ENCODE data around the gene MGMT.

Gene MGMT

DNA sequence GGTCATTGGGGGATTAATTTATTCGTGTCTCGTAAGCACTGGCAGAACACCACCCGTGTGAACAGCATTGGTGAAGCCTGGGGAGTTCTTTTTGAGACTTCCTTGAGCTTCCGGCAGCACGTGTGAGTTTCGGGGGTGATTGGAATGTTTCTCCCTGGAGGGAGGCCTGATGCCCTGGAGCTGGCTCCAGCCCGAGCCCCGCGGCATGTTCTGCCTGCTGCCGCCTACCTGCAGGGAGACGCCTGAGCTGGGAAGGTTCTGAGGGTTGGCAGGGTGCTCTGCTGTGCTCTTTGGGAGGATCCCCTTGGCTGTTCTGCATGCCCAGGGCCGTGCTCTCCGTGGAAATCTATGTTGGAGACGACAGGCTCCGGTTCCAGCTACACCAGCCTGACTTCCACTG, 159.3 kb downstream of the MGMT start:
- no peak for TF ChIP-seq CTCF (conservative IDR thresholded peaks at IDR 0.05)
- no peak overlapping the region for H3K27ac ChIP-seq

DNA sequence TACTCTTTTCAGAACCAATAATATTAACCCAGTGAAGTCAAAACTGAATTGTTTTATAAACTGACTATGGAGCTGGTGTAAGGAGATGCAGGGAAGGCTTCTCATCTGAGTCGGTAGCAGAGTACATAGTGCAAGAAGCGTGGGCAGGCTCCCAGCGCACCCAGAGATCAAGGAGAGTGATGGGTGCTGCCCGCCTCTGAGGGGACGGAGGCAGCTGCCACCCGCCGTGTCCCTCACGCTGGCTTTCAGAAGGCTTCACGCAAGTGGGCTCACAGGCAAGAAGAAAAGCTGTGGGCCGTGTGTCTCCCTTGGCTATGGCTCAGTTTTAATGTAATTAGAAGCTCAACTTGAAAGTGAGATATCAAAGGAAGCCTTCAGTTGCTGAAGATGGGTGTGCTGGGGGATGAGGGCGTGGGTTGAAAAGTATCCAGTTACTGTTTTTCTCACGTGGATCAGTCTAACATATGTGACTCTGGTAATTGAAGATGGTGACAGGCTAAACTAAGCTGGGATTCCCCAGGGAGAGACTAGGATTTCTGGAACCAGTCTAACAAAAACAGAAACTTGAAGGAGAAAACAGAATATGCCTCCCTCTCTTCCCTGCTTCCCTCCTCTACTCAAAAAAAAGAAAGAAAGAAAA, 159.9 kb downstream of the MGMT start:
- H3K27ac ChIP-seq, result no peak overlapping the region
- TF ChIP-seq CTCF (conservative IDR thresholded peaks at IDR 0.05), result no peak

GRCh38 chr10:129627442-129627841, 160.4 kb downstream of the MGMT start:
- TF ChIP-seq CTCF (conservative IDR thresholded peaks at IDR 0.05), result no peak
- no peak overlapping the region for H3K27ac ChIP-seq

DNA sequence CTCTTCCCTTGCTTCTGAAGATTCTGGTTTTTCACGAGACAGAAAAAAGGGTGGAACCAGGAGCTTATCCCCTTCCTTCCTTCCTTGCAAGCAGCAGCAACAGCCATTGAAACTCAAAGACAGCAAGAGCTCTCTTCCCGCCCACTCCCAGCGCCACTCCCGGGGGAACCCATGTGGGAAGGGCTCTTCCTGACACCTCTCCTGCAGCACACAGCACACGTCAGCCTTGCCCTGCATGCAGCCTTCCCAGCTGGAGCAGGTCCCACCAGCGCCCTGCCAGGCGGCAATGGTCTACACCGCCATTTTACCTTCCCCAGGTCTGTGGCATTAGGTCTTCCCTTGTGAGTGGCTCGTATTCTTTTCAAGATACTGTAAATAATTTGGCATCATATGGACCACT, 161.8 kb downstream of the MGMT start:
- H3K27ac ChIP-seq, result no peak overlapping the region

DNA sequence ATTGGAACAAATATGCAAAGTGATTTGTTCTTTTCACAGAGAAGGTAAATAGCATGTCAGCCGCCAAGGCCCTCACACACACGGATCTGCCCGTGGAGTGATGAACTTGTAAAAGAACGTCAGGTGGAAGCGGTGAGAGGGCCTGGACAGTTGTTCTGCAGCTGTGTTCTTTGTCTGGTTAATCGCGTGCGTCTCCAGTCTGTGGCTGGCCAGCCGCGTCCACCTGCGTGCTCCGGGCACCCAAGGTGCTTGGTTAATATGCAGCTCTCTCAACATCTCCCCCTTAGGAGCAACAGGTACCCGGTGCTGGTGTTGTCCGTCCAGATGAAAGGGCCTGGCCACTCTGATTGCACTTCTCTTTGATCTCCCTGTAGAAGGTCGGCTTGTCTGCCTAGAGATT, 162.9 kb downstream of the MGMT start:
- no peak overlapping the region for H3K27ac ChIP-seq
- no peak for TF ChIP-seq CTCF (conservative IDR thresholded peaks at IDR 0.05)

More for the DNA sequence above, 161.8 kb downstream of the MGMT start:
- no peak for TF ChIP-seq CTCF (conservative IDR thresholded peaks at IDR 0.05)

DNA sequence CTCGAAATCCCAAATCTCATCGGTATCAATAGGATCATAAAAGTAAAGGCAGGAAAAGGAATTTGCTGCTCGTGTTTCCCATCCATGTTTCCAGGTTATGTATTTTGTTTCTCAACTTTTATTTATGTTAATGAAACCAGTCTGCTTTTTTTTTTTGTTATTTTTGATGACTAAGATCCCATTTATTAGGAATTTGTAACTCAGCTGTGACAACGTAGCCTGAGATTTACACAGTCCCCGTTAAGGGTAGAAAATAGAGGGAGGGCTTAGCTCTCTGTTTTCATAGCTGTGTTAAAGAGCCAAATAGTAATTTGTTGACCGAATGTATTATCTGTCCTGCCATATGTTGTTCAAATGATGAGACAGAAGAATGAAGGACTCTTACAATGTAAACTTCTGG, 164.0 kb downstream of the MGMT start:
- no peak overlapping the region for H3K27ac ChIP-seq
- TF ChIP-seq CTCF (conservative IDR thresholded peaks at IDR 0.05), result no peak

DNA sequence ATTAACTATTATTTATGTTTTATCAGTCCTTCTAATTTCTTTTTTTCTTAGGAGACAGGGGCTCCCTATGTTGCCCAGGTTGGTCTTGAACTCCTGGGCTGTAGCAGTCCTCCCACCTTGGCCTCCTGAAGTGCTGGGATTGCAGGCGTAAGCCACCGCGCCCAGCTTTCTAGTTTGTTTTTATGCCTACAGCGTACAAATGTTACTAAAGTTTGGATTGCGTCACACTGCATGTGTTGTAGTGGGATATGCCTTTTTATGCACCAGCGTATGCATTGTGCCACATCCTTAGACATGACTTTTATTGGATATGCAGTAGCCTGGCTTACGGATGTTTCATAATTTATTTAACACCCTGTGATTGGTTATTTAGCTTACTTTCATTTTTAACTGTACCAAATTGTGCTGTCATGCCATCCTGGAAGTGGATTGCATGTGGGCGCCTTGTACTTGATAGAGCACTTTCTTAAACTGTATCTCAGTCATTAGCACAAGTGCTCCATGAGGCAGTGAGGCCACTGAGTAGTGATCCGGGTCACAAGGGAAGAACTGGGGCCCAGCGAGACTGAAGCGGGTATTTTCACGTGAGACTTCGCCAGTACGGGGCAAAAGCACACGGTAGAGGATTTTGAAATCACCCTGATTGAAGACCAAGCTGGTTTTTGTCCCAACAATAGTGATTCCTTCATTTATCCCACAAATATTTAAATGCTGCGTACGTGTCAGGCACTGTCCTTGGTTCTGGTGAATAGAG, 165.0 kb downstream of the MGMT start:
- no peak overlapping the region for H3K27ac ChIP-seq
- TF ChIP-seq CTCF (conservative IDR thresholded peaks at IDR 0.05), result no peak

All from VCaP (cell line).